GM18519 (cell line): ENCODE results near the gene FOXRED2.
"Not testable (repeated sequence)": the region's sequence is repeated elsewhere in the genome, so short reads cannot be mapped to it uniquely, and the experiment has no call there.

Source experiments
- ATAC-seq: cut with Tn5 transposase; IDR thresholded peaks from one replicate; pipeline ENCODE4 v1.9.1; 2021; ENCODE audit warnings: mild to moderate bottlenecking, moderate library complexity; ENCODE audit not compliant: unreplicated experiment, low FRiP score

Gene FOXRED2

GRCh38 chr22:36520423-36520822 lies 13.6 kb upstream of the FOXRED2 start:
- no peak for ATAC-seq

- ATAC-seq = not testable (repeated sequence)
Observed at GRCh38 chr22:36519906-36520305, 13.1 kb upstream of the FOXRED2 start.

GRCh38 chr22:36514766-36515165 lies 7.9 kb upstream of the FOXRED2 start:
- ATAC-seq = no peak

GRCh38 chr22:36512991-36513390 lies 6.2 kb upstream of the FOXRED2 start:
- no peak for ATAC-seq

GRCh38 chr22:36512333-36512732 lies 5.5 kb upstream of the FOXRED2 start:
- no peak for ATAC-seq

- no peak for ATAC-seq
Observed at GRCh38 chr22:36510966-36511881, 4.4 kb upstream of the FOXRED2 start.

- ATAC-seq = no peak
Observed at GRCh38 chr22:36510384-36510783, 3.5 kb upstream of the FOXRED2 start.

GRCh38 chr22:36507518-36508010 lies 724 bp upstream of the FOXRED2 start:
- no peak for ATAC-seq

- ATAC-seq = no peak
Observed at GRCh38 chr22:36505998-36506635, 723 bp downstream of the FOXRED2 start.

GRCh38 chr22:36497910-36498665 lies 8.8 kb downstream of the FOXRED2 start:
- no peak for ATAC-seq

GRCh38 chr22:36493690-36494110 lies 13.1 kb downstream of the FOXRED2 start:
- no peak for ATAC-seq

GRCh38 chr22:36492109-36492508 lies 14.7 kb downstream of the FOXRED2 start:
- ATAC-seq = no peak

- ATAC-seq = no peak
Observed at GRCh38 chr22:36491155-36491554, 15.7 kb downstream of the FOXRED2 start.

- no peak for ATAC-seq
Observed at GRCh38 chr22:36486619-36487384, 20.0 kb downstream of the FOXRED2 start.

GRCh38 chr22:36481393-36482168 lies 25.3 kb downstream of the FOXRED2 start, which contains the start of gene TXN2:
Gene TXN2, minus strand, starts transcription at chr22:36481640. Its CDS starts 803 bp downstream, at chr22:36480837.
- peak; percentile 63 for ATAC-seq

GRCh38 chr22:36480941-36481392 lies 25.9 kb downstream of the FOXRED2 start:
- no peak for ATAC-seq

- no peak for ATAC-seq
Observed at GRCh38 chr22:36478966-36479365, 27.9 kb downstream of the FOXRED2 start.

- no peak for ATAC-seq
Observed at GRCh38 chr22:36475341-36475740, 31.5 kb downstream of the FOXRED2 start.

GRCh38 chr22:36472689-36473088 lies 34.2 kb downstream of the FOXRED2 start:
- no peak for ATAC-seq
